Esophagus muscularis mucosa (tissue), 4 donors: ENCODE measurements around the gene PCBP4.

Source experiments
- CTCF ChIP-seq, 3 experiments: fragments of 200-600 bp in 2 of 3; fragments of 450-650 bp in 1 of 3; sonication (generic) in 2 of 3; IDR thresholded peaks; one replicate each; pipeline ENCODE4 v1.5.1; 2017 to 2019; ENCODE audit warnings: antibody characterized with exemption in 3 of 3, mild to moderate bottlenecking in 2 of 3, moderate library complexity in 1 of 3
- EP300 ChIP-seq: sonication (generic); formaldehyde crosslinking; IDR thresholded peaks from one replicate; pipeline ENCODE4 v1.6.1; 2017; ENCODE audit warnings: antibody characterized with exemption
- POLR2A ChIP-seq: fragments of 450-650 bp; IDR thresholded peaks from one replicate; pipeline ENCODE4 v1.6.1; 2017; ENCODE audit warnings: antibody characterized with exemption, moderate library complexity, mild to moderate bottlenecking, low read depth
- POLR2AphosphoS5 ChIP-seq, 2 donors: sonication (generic); formaldehyde crosslinking; IDR thresholded peaks; one replicate each; pipeline ENCODE4 v1.6.1; 2017; ENCODE audit warnings: antibody characterized with exemption in 2 of 2

GRCh38 chr3:51966016-51966415 lies 1.2 kb downstream of the PCBP4 start:
- no peak for TF ChIP-seq POLR2A
- no peak for TF ChIP-seq EP300
- no peak for TF ChIP-seq POLR2AphosphoS5 (IDR thresholded peaks at IDR 0.05)
- no peak for TF ChIP-seq CTCF (IDR thresholded peaks at IDR 0.05)
